CD4-positive, alpha-beta memory T cell (primary cell): ENCODE data around the gene ENPP4. TPM values are rescaled to one million over a fixed set of nuclear protein-coding genes. Genes with fewer than 3 reads are reported as not detected.
"Not testable (repeated sequence)": the region's sequence is repeated elsewhere in the genome, so short reads cannot be mapped to it uniquely, and the experiment has no call there.

Experiments
- CTCF ChIA-PET: fragments of 350-600 bp; sonication (Branson Sonifier 250); formaldehyde crosslinking; loops from one replicate; lab custom pipeline; 2021; ENCODE audit warnings: inconsistent platforms; ENCODE audit not compliant: partially characterized antibody; lab: Charles Lee
- POLR2A ChIA-PET: fragments of 350-600 bp; sonication (Branson Sonifier 250); formaldehyde crosslinking; loops from one replicate; lab custom pipeline; 2021; ENCODE audit not compliant: partially characterized antibody; lab: Charles Lee
- DNase-seq, 5 donors: peaks; one replicate each; pipeline versions ENCODE4 v3.0.0 to v3.0.0-alpha.2; 2020 to 2022; ENCODE audit warnings: mixed read lengths in 1 of 5
- H3K27ac ChIP-seq: one replicate; pipeline ENCODE4 v1.7.0; 2013; ENCODE audit warnings: low read depth, low read length
- H3K27me3 ChIP-seq: 2 replicates; pipeline ENCODE4 v1.7.0; 2013; ENCODE audit warnings: mild to moderate bottlenecking, low read length, moderate library complexity; ENCODE audit not compliant: insufficient read depth
- H3K36me3 ChIP-seq: 2 replicates; pipeline ENCODE4 v1.7.0; 2013; ENCODE audit warnings: mild to moderate bottlenecking, low read length, moderate library complexity; ENCODE audit not compliant: insufficient read depth
- H3K4me1 ChIP-seq: 2 replicates; pipeline ENCODE4 v1.7.0; 2013; ENCODE audit warnings: mild to moderate bottlenecking, low read length, moderate library complexity; ENCODE audit not compliant: insufficient read depth
- H3K4me3 ChIP-seq, 2 donors: one replicate each; pipeline ENCODE4 v1.7.0; 2013; ENCODE audit warnings: low read length in 2 of 2, mild to moderate bottlenecking in 1 of 2
- H3K9me3 ChIP-seq, 2 donors: one replicate each; pipeline ENCODE4 v1.7.0; 2013; ENCODE audit warnings: low read length in 2 of 2, control low read depth in 1 of 2; ENCODE audit not compliant: control insufficient read depth in 1 of 2
- H3K27ac Mint-ChIP-seq, 7 donors: one replicate each; pipeline ENCODE4 v1.8.0; 2020 to 2021; ENCODE audit warnings: mixed read lengths in 7 of 7, mild to moderate bottlenecking in 6 of 7, inconsistent platforms in 3 of 7, moderate library complexity in 3 of 7
- H3K27me3 Mint-ChIP-seq, 2 donors: one replicate each; pipeline ENCODE4 v1.8.0; 2020 to 2021; ENCODE audit warnings: mixed read lengths in 2 of 2
- H3K36me3 Mint-ChIP-seq, 2 donors: one replicate each; pipeline ENCODE4 v1.8.0; 2020 to 2021; ENCODE audit warnings: mixed read lengths in 2 of 2, inconsistent platforms in 1 of 2, mild to moderate bottlenecking in 1 of 2
- H3K4me1 Mint-ChIP-seq, 4 donors: one replicate each; pipeline ENCODE4 v1.8.0; 2020 to 2021; ENCODE audit warnings: mixed read lengths in 4 of 4, mild to moderate bottlenecking in 1 of 4
- H3K4me3 Mint-ChIP-seq, 8 donors: one replicate each; pipeline ENCODE4 v1.8.0; 2020 to 2021; ENCODE audit warnings: mixed read lengths in 8 of 8, mild to moderate bottlenecking in 7 of 8, moderate library complexity in 6 of 8, inconsistent platforms in 3 of 8
- H3K9me3 Mint-ChIP-seq, 8 donors: one replicate each; pipeline ENCODE4 v1.8.0; 2020 to 2021; ENCODE audit warnings: mixed read lengths in 8 of 8, mild to moderate bottlenecking in 5 of 8, inconsistent platforms in 3 of 8, moderate library complexity in 1 of 8
- intact Hi-C: fragments of 100-400 bp; cut with micrococcal nuclease; formaldehyde crosslinking; loops from one replicate; pipeline ENCODE4 v1.15.1; 2023
- polyA plus RNA-seq, 2 donors: library from polyadenylated mRNA; unstranded; fragments of 300-500 nt; fragmentation: Illumina TruSeq; gene quantifications; one replicate each; pipeline ENCODE4 v1.2.3, GENCODE V29; 2021
- total RNA-seq, 2 experiments: library from RNA; stranded (reverse); gene quantifications; one replicate each; pipeline ENCODE4 v1.2.3, GENCODE V29; 2021

Gene ENPP4
- total and polyA plus RNA-seq, 4 experiments from 2014 or later, result 3.2 to 11.1 (median 7.7) TPM

- peaks cover 30 to 53% (median 40%) of the 10 kb centered on the region in 4 donors for H3K4me1 Mint-ChIP-seq
These were observed 529 bp upstream of the ENPP4 start for GRCh38 chr6:46129291-46129628.

GRCh38 chr6:46130666-46131065 is 877 bp downstream of the ENPP4 start:
- H3K4me3 Mint-ChIP-seq, result peak overlapping the region; percentile 93 to 98 (median 98)
- H3K4me3 ChIP-seq, result peak overlapping the region; percentile 86 to 97
- peak overlapping the region in 4 of 7 donors; percentile 2 to 97 (median 90) for H3K27ac Mint-ChIP-seq
- POLR2A ChIA-PET, result interaction anchor here (1.4 to 2.7 kb wide), 5 partner anchors 8 to 116 kb away, joined by 3 to 15 read pairs (median 10); partner anchors contain the start of genes CLIC5 and ENPP5
- peaks cover 32 to 62% (median 45%) of the 10 kb centered on the region in 4 donors for H3K4me1 Mint-ChIP-seq
- peaks cover 30% of the 10 kb centered on the region for H3K4me1 ChIP-seq
- no peaks in the 10 kb centered on the region for H3K9me3 Mint-ChIP-seq
- peak in 1 of 5 donors; percentile 36 for DNase-seq
- H3K36me3 ChIP-seq, result no peaks in the 10 kb centered on the region
- H3K27me3 Mint-ChIP-seq, result no peaks in the 10 kb centered on the region
- H3K27ac ChIP-seq, result no peak overlapping the region
- no peaks in the 10 kb centered on the region for H3K27me3 ChIP-seq
- no peaks in the 10 kb centered on the region for H3K9me3 ChIP-seq
- peaks cover 0 to 13% of the 10 kb centered on the region in 2 donors for H3K36me3 Mint-ChIP-seq
- intact Hi-C loops, result loop anchor here (1.0 to 5.0 kb wide), 3 partner anchors 8 to 1347 kb away; partner anchors contain the start of gene CD2AP
- CTCF ChIA-PET, result interaction anchor here (1.2 to 3.2 kb wide), 3 partner anchors 14 to 200 kb away, joined by 3 to 18 read pairs (median 8); no protein-coding TSS in a partner anchor

More at GRCh38 chr6:46129291-46129628, 529 bp upstream of the ENPP4 start:
- Histone ChIP-seq H3K4me1 (peaks cover 30% of the 10 kb centered on the region), H3K27me3 (no peaks in the 10 kb centered on the region), H3K27ac (peak overlapping the region; percentile 63), H3K9me3 (no peaks in the 10 kb centered on the region), H3K36me3 (no peaks in the 10 kb centered on the region), H3K4me3 (peak overlapping the region; percentile 86 to 97)
- H3K27ac Mint-ChIP-seq, result peak overlapping the region; percentile 89 to 97 (median 95)
- peak overlapping the region; percentile 93 to 98 (median 98) for H3K4me3 Mint-ChIP-seq
- H3K36me3 Mint-ChIP-seq, result peaks cover 0 to 13% of the 10 kb centered on the region in 2 donors
- CTCF ChIA-PET, result interaction anchor here (0.8 to 3.2 kb wide), 9 partner anchors 9 to 251 kb away, joined by 3 to 18 read pairs (median 3); no protein-coding TSS in a partner anchor
- POLR2A ChIA-PET, result interaction anchor here (1.0 to 2.7 kb wide), 11 partner anchors 9 to 751 kb away, joined by 3 to 15 read pairs (median 4); partner anchors contain the start of genes CLIC5, ENPP5 and SUPT3H
- intact Hi-C loops, result loop anchor here (2.0 kb wide), 2 partner anchors 38 to 42 kb away; partner anchors contain the start of gene ENPP5
- no peak for DNase-seq
- no peaks in the 10 kb centered on the region for H3K27me3 Mint-ChIP-seq
- H3K9me3 Mint-ChIP-seq, result no peaks in the 10 kb centered on the region

- H3K4me3 ChIP-seq, H3K36me3 ChIP-seq, H3K9me3 ChIP-seq, H3K27ac Mint-ChIP-seq, H3K27me3 ChIP-seq, H3K9me3 Mint-ChIP-seq, H3K27me3 Mint-ChIP-seq, H3K27ac ChIP-seq, POLR2A ChIA-PET, DNase-seq: not testable (repeated sequence)
- CTCF ChIA-PET, result interaction anchor here (1.2 to 3.2 kb wide), 2 partner anchors 15 to 41 kb away, joined by 3 to 18 read pairs; no protein-coding TSS in a partner anchor
- Mint-ChIP-seq H3K4me3 (peak overlapping the region in 2 of 8 donors; percentile 29 to 54), H3K4me1 (peaks cover 32 to 67% (median 44%) of the 10 kb centered on the region in 4 donors), H3K36me3 (peaks cover 0 to 13% of the 10 kb centered on the region in 2 donors)
- H3K4me1 ChIP-seq, result peaks cover 30% of the 10 kb centered on the region
- intact Hi-C loops, result loop anchor here (5.0 kb wide), 1 partner anchor 1346 kb away; the partner anchor contains the start of gene CD2AP
These were observed 1.5 kb downstream of the ENPP4 start for GRCh38 chr6:46131291-46131690.

GRCh38 chr6:46134216-46134615 is 4.4 kb downstream of the ENPP4 start:
- Histone ChIP-seq H3K27me3 (no peaks in the 10 kb centered on the region), H3K4me3 (no peak overlapping the region), H3K36me3 (no peaks in the 10 kb centered on the region), H3K27ac (no peak overlapping the region), H3K9me3 (no peaks in the 10 kb centered on the region), H3K4me1 (peaks cover 7% of the 10 kb centered on the region)
- Mint-ChIP-seq H3K4me1 (peaks cover 28 to 76% (median 39%) of the 10 kb centered on the region in 4 donors), H3K36me3 (peaks cover 0 to 12% of the 10 kb centered on the region in 2 donors), H3K9me3 (no peaks in the 10 kb centered on the region), H3K27me3 (no peaks in the 10 kb centered on the region), H3K27ac (no peak overlapping the region), H3K4me3 (no peak overlapping the region)
- POLR2A ChIA-PET, result no interaction called here
- DNase-seq, result no peak
- CTCF ChIA-PET, result no interaction called here
- intact Hi-C loops, result loop anchor here (5.0 kb wide), 1 partner anchor 1343 kb away; the partner anchor contains the start of gene CD2AP

GRCh38 chr6:46135176-46135575 is 5.4 kb downstream of the ENPP4 start:
- no peak for DNase-seq
- Mint-ChIP-seq H3K36me3 (peaks cover 0 to 7% of the 10 kb centered on the region in 2 donors), H3K27me3 (no peaks in the 10 kb centered on the region), H3K4me3 (no peak overlapping the region), H3K4me1 (peaks cover 25 to 67% (median 36%) of the 10 kb centered on the region in 4 donors), H3K9me3 (no peaks in the 10 kb centered on the region), H3K27ac (no peak overlapping the region)
- H3K4me1 ChIP-seq, result peaks cover 6% of the 10 kb centered on the region
- H3K27me3 ChIP-seq, result no peaks in the 10 kb centered on the region
- intact Hi-C loops, result no loop called here
- no peak overlapping the region for H3K4me3 ChIP-seq
- no peaks in the 10 kb centered on the region for H3K9me3 ChIP-seq
- no peak overlapping the region for H3K27ac ChIP-seq
- H3K36me3 ChIP-seq, result no peaks in the 10 kb centered on the region
- ChIA-PET CTCF (no interaction called here), POLR2A (no interaction called here)

GRCh38 chr6:46136831-46137230 is 7.0 kb downstream of the ENPP4 start:
- DNase-seq, result no peak
- Mint-ChIP-seq H3K4me1 (peaks cover 20 to 55% (median 30%) of the 10 kb centered on the region in 4 donors), H3K27me3 (no peaks in the 10 kb centered on the region), H3K9me3 (no peaks in the 10 kb centered on the region), H3K4me3 (no peak overlapping the region), H3K36me3 (peaks cover 0 to 20% of the 10 kb centered on the region in 2 donors), H3K27ac (no peak overlapping the region)
- intact Hi-C loops, result no loop called here
- H3K27ac ChIP-seq, result no peak overlapping the region
- ChIA-PET CTCF (no interaction called here), POLR2A (no interaction called here)
- H3K4me3 ChIP-seq, result no peak overlapping the region
- H3K27me3 ChIP-seq, result no peaks in the 10 kb centered on the region
- H3K4me1 ChIP-seq, result no peaks in the 10 kb centered on the region
- no peaks in the 10 kb centered on the region for H3K9me3 ChIP-seq
- H3K36me3 ChIP-seq, result no peaks in the 10 kb centered on the region

- DNase-seq, result no peak
- Mint-ChIP-seq H3K36me3 (peaks cover 0 to 22% of the 10 kb centered on the region in 2 donors), H3K27ac (no peak overlapping the region), H3K27me3 (no peaks in the 10 kb centered on the region), H3K4me3 (no peak overlapping the region), H3K4me1 (peaks cover 19 to 55% (median 29%) of the 10 kb centered on the region in 4 donors), H3K9me3 (no peaks in the 10 kb centered on the region)
- ChIA-PET CTCF (no interaction called here), POLR2A (no interaction called here)
- Histone ChIP-seq H3K27ac (no peak overlapping the region), H3K4me3 (no peak overlapping the region), H3K4me1 (no peaks in the 10 kb centered on the region), H3K27me3 (no peaks in the 10 kb centered on the region), H3K36me3 (no peaks in the 10 kb centered on the region), H3K9me3 (no peaks in the 10 kb centered on the region)
- intact Hi-C loops, result no loop called here
These were observed 7.6 kb downstream of the ENPP4 start for GRCh38 chr6:46137387-46137786.
